Transverse colon (tissue), 4 donors: ENCODE data around the gene ARFIP1. TPM values are rescaled to one million over a fixed set of nuclear protein-coding genes. Genes with fewer than 3 reads are reported as not detected.

ENCODE experiments used
- DNase-seq: peaks from one replicate; pipeline ENCODE4 v3.0.0-alpha.2; 2019
- H3K27ac ChIP-seq, 4 donors: fragments of 200-600 bp; sonication (generic); 2 replicates each; pipeline ENCODE4 v1.5.1; 2016 to 2018; ENCODE audit warnings: inconsistent platforms in 4 of 4
- H3K27me3 ChIP-seq: fragments of 200-600 bp; sonication (generic); 2 replicates; pipeline ENCODE4 v1.5.1; 2017; ENCODE audit warnings: inconsistent platforms
- H3K36me3 ChIP-seq, 4 donors: fragments of 200-600 bp; sonication (generic); 2 replicates each; pipeline ENCODE4 v1.5.1; 2017 to 2019; ENCODE audit warnings: inconsistent platforms in 4 of 4
- H3K4me1 ChIP-seq, 4 donors: fragments of 200-600 bp; sonication (generic); 2 replicates each; pipeline ENCODE4 v1.5.1; 2017 to 2020; ENCODE audit warnings: inconsistent platforms in 4 of 4
- H3K4me3 ChIP-seq, 4 donors: fragments of 200-600 bp; sonication (generic); 1 replicate in 1 of 4; 2 replicates in 3 of 4; pipeline versions ENCODE4 v1.5.1 to v1.6.1; 2017 to 2019; ENCODE audit warnings: inconsistent platforms in 4 of 4
- H3K9me3 ChIP-seq, 2 donors: fragments of 200-600 bp; sonication (generic); 2 replicates each; pipeline ENCODE4 v1.5.1; 2017 to 2019; ENCODE audit warnings: inconsistent platforms in 2 of 2
- CTCF ChIP-seq, 5 experiments: fragments of 200-600 bp in 3 of 5; fragments of 450-650 bp in 2 of 5; sonication (generic) in 3 of 5; IDR thresholded peaks; 1 replicate in 2 of 5; 2 replicates in 3 of 5; pipeline ENCODE4 v1.5.1; 2016 to 2017; ENCODE audit warnings: antibody characterized with exemption in 5 of 5, inconsistent platforms in 3 of 5, mild to moderate bottlenecking in 2 of 5, moderate library complexity in 1 of 5
- EP300 ChIP-seq: sonication (generic); formaldehyde crosslinking; IDR thresholded peaks from one replicate; pipeline ENCODE4 v1.6.1; 2017; ENCODE audit warnings: antibody characterized with exemption, low read depth
- POLR2A ChIP-seq: fragments of 450-650 bp; IDR thresholded peaks from one replicate; pipeline ENCODE4 v1.6.1; 2016; ENCODE audit warnings: antibody characterized with exemption, mild to moderate bottlenecking, moderate library complexity
- POLR2AphosphoS5 ChIP-seq, 3 donors: sonication (generic); formaldehyde crosslinking; IDR thresholded peaks; one replicate each; pipeline ENCODE4 v1.6.1; 2016; ENCODE audit warnings: antibody characterized with exemption in 3 of 3
- WGBS, 2 donors: methylation state at CpG; one replicate each; pipeline ENCODE4 v1.1.5; 2018; ENCODE audit warnings: low coverage in 1 of 2; 5-methylcytosine and 5-hydroxymethylcytosine counted together
- in situ Hi-C, 4 donors: fragments of 200-750 bp; cut with MboI; loops; one replicate each; pipeline versions ENCODE4 v1.15.0 to v1.15.1; 2017; ENCODE audit warnings: low sequenced_read_pairs in 3 of 4, low pct_ligation_motif_present in 1 of 4, low pct_unique_long_range_greater_than_20kb in 1 of 4
- intact Hi-C: fragments of 100-400 bp; cut with DNase I; formaldehyde crosslinking; loops from one replicate; pipeline ENCODE4 v1.15.1; 2023; ENCODE audit warnings: low total_unique reads
- total RNA-seq, 4 donors: library from RNA; depleted of rRNA; stranded (reverse); fragments of >200 nt; gene quantifications; one replicate each; pipeline ENCODE4 v1.1.0, GENCODE V29; 2016

The ARFIP1 gene
- total RNA-seq, 4 donors from 2014 or later = 35.0 to 115 (median 46.2) TPM

GRCh38 chr4:152817331-152817730, 37.6 kb downstream of the ARFIP1 start:
- no peak for TF ChIP-seq CTCF (IDR thresholded peaks at IDR 0.05)
- no peak for TF ChIP-seq POLR2A
- TF ChIP-seq POLR2AphosphoS5 (IDR thresholded peaks at IDR 0.05) = no peak
- TF ChIP-seq EP300 = no peak
- no peak for DNase-seq
- no peak overlapping the region for H3K4me3 ChIP-seq
- no peak overlapping the region for H3K27ac ChIP-seq
- H3K4me1 ChIP-seq = peaks cover 0 to 6% (median 0%) of the 10 kb centered on the region in 4 donors
- H3K36me3 ChIP-seq = peaks cover 0 to 4% (median 0%) of the 10 kb centered on the region in 4 donors
- H3K9me3 ChIP-seq = peaks cover 0 to 7% of the 10 kb centered on the region in 2 donors
- in situ Hi-C loops (no loop called here), intact Hi-C loops (no loop called here)
- no peaks in the 10 kb centered on the region for H3K27me3 ChIP-seq

GRCh38 chr4:152819026-152819645, 39.4 kb downstream of the ARFIP1 start:
- peaks cover 0 to 4% (median 0%) of the 10 kb centered on the region in 4 donors for H3K36me3 ChIP-seq
- in situ Hi-C loops = no loop called here

GRCh38 chr4:152820073-152820472, 40.3 kb downstream of the ARFIP1 start:
- Histone ChIP-seq H3K9me3 (no peaks in the 10 kb centered on the region), H3K27ac (no peak overlapping the region), H3K4me3 (no peak overlapping the region), H3K4me1 (peaks cover 0 to 6% (median 0%) of the 10 kb centered on the region in 4 donors), H3K36me3 (peaks cover 0 to 4% (median 0%) of the 10 kb centered on the region in 4 donors), H3K27me3 (no peaks in the 10 kb centered on the region)
- TF ChIP-seq POLR2AphosphoS5 (IDR thresholded peaks at IDR 0.05) (no peak), CTCF (IDR thresholded peaks at IDR 0.05) (no peak), EP300 (no peak), POLR2A (no peak)
- intact Hi-C loops (no loop called here), in situ Hi-C loops (no loop called here)
- 100% methylated on average over 2 of the region's 2 CpGs; no CpG with 5 or more reads in 1 of the 2 donors for WGBS, 2 donors
- no peak for DNase-seq

More at GRCh38 chr4:152819026-152819645, 39.4 kb downstream of the ARFIP1 start:
- 91% methylated on average over 7 of the region's 7 CpGs; no CpG with 5 or more reads in 1 of the 2 donors for WGBS, 2 donors
- H3K27ac ChIP-seq = no peak overlapping the region
- no peak for DNase-seq
- H3K4me3 ChIP-seq = no peak overlapping the region
- H3K27me3 ChIP-seq = no peaks in the 10 kb centered on the region
- peaks cover 0 to 6% (median 0%) of the 10 kb centered on the region in 4 donors for H3K4me1 ChIP-seq
- intact Hi-C loops = no loop called here
- H3K9me3 ChIP-seq = peaks cover 0 to 6% of the 10 kb centered on the region in 2 donors
- TF ChIP-seq POLR2AphosphoS5 (IDR thresholded peaks at IDR 0.05) (no peak), POLR2A (no peak), EP300 (no peak), CTCF (IDR thresholded peaks at IDR 0.05) (no peak)

- Histone ChIP-seq H3K36me3 (peaks cover 0 to 4% (median 0%) of the 10 kb centered on the region in 4 donors), H3K27me3 (no peaks in the 10 kb centered on the region), H3K27ac (no peak overlapping the region), H3K4me1 (peaks cover 0 to 4% (median 0%) of the 10 kb centered on the region in 4 donors), H3K4me3 (no peak overlapping the region), H3K9me3 (no peaks in the 10 kb centered on the region)
- intact Hi-C loops (no loop called here), in situ Hi-C loops (no loop called here)
- no peak for DNase-seq
- 93 to 100% methylated on average over 1 of the region's 1 CpG for WGBS, 2 donors
- TF ChIP-seq CTCF (IDR thresholded peaks at IDR 0.05) (no peak), EP300 (no peak), POLR2A (no peak), POLR2AphosphoS5 (IDR thresholded peaks at IDR 0.05) (no peak)
These were observed 42.6 kb downstream of the ARFIP1 start for GRCh38 chr4:152822323-152822722.
